ENCODE results near the gene SLC13A3. TPM values are rescaled to one million over a fixed set of nuclear protein-coding genes. Genes with fewer than 3 reads are reported as not detected.

Gene SLC13A3
- total RNA-seq, 1 experiment from 2014 or later: 17.5 TPM

DNA sequence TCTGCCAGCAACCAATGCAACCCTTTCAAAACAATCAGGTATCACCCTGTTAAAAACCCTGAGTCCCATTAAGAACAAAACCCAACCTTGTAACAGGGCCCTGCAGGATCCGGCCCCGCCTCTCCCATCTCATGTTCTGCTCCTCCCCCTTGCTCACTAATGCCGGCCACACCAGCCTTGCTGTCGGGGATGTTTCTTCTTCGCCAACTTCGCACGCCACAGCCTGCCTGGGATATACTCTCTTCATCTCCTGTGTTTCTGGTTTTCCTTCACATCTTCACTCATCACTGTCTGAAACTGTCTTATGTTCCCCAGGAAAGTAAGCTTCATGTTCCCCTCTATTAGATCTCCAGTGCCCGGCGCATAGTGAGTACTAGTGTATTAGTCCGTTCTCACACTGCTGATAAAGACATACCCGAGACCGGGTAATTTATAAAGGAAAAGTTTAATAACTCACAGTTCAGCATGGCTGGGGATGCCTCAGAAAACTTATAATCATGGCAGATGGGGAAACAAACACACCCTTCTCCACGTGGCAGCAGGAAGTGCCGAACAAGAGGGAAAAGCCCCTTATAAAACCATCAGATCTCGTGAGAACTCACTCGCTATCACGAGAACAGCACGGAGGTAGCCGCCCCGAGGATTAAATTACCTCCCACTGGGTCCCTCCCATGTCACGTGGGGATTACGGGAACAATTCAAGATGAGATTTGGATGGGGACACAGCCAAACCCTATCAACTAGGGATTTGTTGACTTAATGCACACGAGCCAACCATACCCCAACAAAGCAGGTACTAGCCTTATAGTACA, 32.9 kb upstream of the SLC13A3 start:
- Histone ChIP-seq H3K4me1 (ENCODE audit: insufficient read depth, low read length) (peaks cover 13% of the 10 kb centered on the region; the same call in 1 of the 2 replicates), H3K18ac (ENCODE audit: insufficient read length, low read depth, low read length) (peak overlapping the region; percentile 79), H3T11ph (ENCODE audit: low read length) (no peak overlapping the region), H3K14ac (ENCODE audit: insufficient read depth, low read length) (peak overlapping the region; percentile 72; the same call in 1 of the 2 replicates), H2AK5ac (ENCODE audit: insufficient read length, low read length) (no peak overlapping the region), H2BK120ac (ENCODE audit: low read depth, low read length, poor library complexity, severe bottlenecking) (no peak overlapping the region), H2BK5ac (ENCODE audit: insufficient read length, low read length) (no peak overlapping the region), H3K9ac (ENCODE audit: extremely low read depth, insufficient read length, low read length) (peak overlapping the region; percentile 84), H2BK15ac (ENCODE audit: low read depth, low read length) (no peak overlapping the region), H4K91ac (ENCODE audit: insufficient read length, low read depth, low read length) (no peak overlapping the region), H2AFZ (ENCODE audit: low read length) (no peak overlapping the region), H4K8ac (replicated peaks; ENCODE audit: insufficient read length, low read depth, low read length) (no peak overlapping the region), H3K4ac (ENCODE audit: low read depth, low read length) (no peak overlapping the region; the same call in 1 of the 2 replicates), H3K27ac (ENCODE audit: insufficient read length, low read depth, low read length) (peak overlapping the region; percentile 49), H3K56ac (ENCODE audit: insufficient read length, low read depth, low read length) (no peak overlapping the region), H2BK12ac (ENCODE audit: insufficient read length, low read depth, low read length) (no peak overlapping the region), H3K9me3 (ENCODE audit: control insufficient read depth, low read depth, low read length) (no peaks in the 10 kb centered on the region), H4K20me1 (ENCODE audit: control insufficient read depth, insufficient read depth, insufficient read length) (no peaks in the 10 kb centered on the region), H3K23me2 (ENCODE audit: insufficient read length, low read depth, low read length, poor library complexity, severe bottlenecking) (peaks cover 10% of the 10 kb centered on the region), H3K79me2 (ENCODE audit: insufficient read depth, low read length) (peaks cover 12% of the 10 kb centered on the region; the same call in 1 of the 2 replicates), H3K27me3 (ENCODE audit: insufficient read depth, low read length) (no peaks in the 10 kb centered on the region), H3K23ac (ENCODE audit: insufficient read length, low read depth, low read length) (no peak overlapping the region), H4K5ac (ENCODE audit: insufficient read length, low read depth, low read length) (no peak overlapping the region), H3K79me1 (ENCODE audit: insufficient read depth, low read depth, low read length, poor library complexity, severe bottlenecking) (peaks cover 7% of the 10 kb centered on the region), H3K4me2 (ENCODE audit: insufficient read depth, insufficient read length, low read length) (peak overlapping the region; percentile 83), H2BK20ac (ENCODE audit: low read depth, low read length, poor library complexity, severe bottlenecking) (no peak overlapping the region)
- DNase-seq: peak; percentile 83
- H3K4me1 Mint-ChIP-seq: peaks cover 60 to 65% of the 10 kb centered on the region in 2 experiments
- WGBS (ENCODE audit: extremely low coverage, insufficient read length, low lambda C conversion rate): no CpG with 5 or more reads among the region's 23 CpGs
- H3K36me3 Mint-ChIP-seq (ENCODE audit: insufficient read depth in 1 of 3, low read depth in 3 of 3): peaks cover 22 to 46% (median 42%) of the 10 kb centered on the region in 3 experiments
- peak overlapping the region; percentile 63 to 97 (median 85) for H3K27ac Mint-ChIP-seq
- H3K27me3 Mint-ChIP-seq (ENCODE audit: low read depth): no peaks in the 10 kb centered on the region
- TF ChIP-seq, protein P1, sequence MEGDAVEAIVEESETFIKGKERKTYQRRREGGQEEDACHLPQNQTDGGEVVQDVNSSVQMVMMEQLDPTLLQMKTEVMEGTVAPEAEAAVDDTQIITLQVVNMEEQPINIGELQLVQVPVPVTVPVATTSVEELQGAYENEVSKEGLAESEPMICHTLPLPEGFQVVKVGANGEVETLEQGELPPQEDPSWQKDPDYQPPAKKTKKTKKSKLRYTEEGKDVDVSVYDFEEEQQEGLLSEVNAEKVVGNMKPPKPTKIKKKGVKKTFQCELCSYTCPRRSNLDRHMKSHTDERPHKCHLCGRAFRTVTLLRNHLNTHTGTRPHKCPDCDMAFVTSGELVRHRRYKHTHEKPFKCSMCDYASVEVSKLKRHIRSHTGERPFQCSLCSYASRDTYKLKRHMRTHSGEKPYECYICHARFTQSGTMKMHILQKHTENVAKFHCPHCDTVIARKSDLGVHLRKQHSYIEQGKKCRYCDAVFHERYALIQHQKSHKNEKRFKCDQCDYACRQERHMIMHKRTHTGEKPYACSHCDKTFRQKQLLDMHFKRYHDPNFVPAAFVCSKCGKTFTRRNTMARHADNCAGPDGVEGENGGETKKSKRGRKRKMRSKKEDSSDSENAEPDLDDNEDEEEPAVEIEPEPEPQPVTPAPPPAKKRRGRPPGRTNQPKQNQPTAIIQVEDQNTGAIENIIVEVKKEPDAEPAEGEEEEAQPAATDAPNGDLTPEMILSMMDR (conservative IDR thresholded peaks at IDR 0.05): no peak
- peaks cover 0 to 3% of the 10 kb centered on the region in 2 experiments; a peak in 1 of 5 replicates for H3K9me3 Mint-ChIP-seq
- H3K4me3 Mint-ChIP-seq: peak overlapping the region; percentile 78 to 85

All from H9 (cell line).